Activated CD4-positive, alpha-beta memory T cell treated with anti-CD3 and anti-CD28 coated beads, Interleukin-2, amount 10 ng/mL, durations not matched to agents 7 days and 5 days (primary cell): ENCODE data around the gene C8B. TPM values are rescaled to one million over a fixed set of nuclear protein-coding genes. Genes with fewer than 3 reads are reported as not detected.

ENCODE experiments used
- CTCF ChIA-PET: fragments of 350-600 bp; sonication (Branson Sonifier 250); formaldehyde crosslinking; loops from one replicate; lab custom pipeline; 2021; ENCODE audit warnings: antibody characterized with exemption, inconsistent platforms; lab: Charles Lee
- POLR2A ChIA-PET: fragments of 350-600 bp; sonication (Branson Sonifier 250); formaldehyde crosslinking; loops from one replicate; lab custom pipeline; 2021; ENCODE audit warnings: antibody characterized with exemption; lab: Charles Lee
- DNase-seq: peaks from one replicate; pipeline ENCODE4 v3.0.0-alpha.2; 2020
- H3K27ac Mint-ChIP-seq: one replicate; pipeline ENCODE4 v1.8.0; 2021; ENCODE audit warnings: mild to moderate bottlenecking, mixed read lengths
- H3K27me3 Mint-ChIP-seq: one replicate; pipeline ENCODE4 v1.8.0; 2021; ENCODE audit warnings: mixed read lengths
- H3K36me3 Mint-ChIP-seq: one replicate; pipeline ENCODE4 v1.8.0; 2021; ENCODE audit warnings: low read depth, mixed read lengths
- H3K4me1 Mint-ChIP-seq: one replicate; pipeline ENCODE4 v1.8.0; 2021; ENCODE audit warnings: mixed read lengths
- H3K4me3 Mint-ChIP-seq: one replicate; pipeline ENCODE4 v1.8.0; 2021; ENCODE audit warnings: mild to moderate bottlenecking, mixed read lengths
- H3K9me3 Mint-ChIP-seq: one replicate; pipeline ENCODE4 v1.8.0; 2021; ENCODE audit warnings: mixed read lengths
- total RNA-seq, 2 experiments: library from RNA; stranded (reverse); gene quantifications; one replicate each; pipeline ENCODE4 v1.2.3, GENCODE V29; 2021

The C8B gene
- total RNA-seq, 2 experiments from 2014 or later, result not detected

- Mint-ChIP-seq H3K36me3 (no peaks in the 10 kb centered on the region), H3K27me3 (no peaks in the 10 kb centered on the region), H3K4me1 (no peaks in the 10 kb centered on the region), H3K27ac (no peak overlapping the region), H3K9me3 (no peaks in the 10 kb centered on the region), H3K4me3 (no peak overlapping the region)
- ChIA-PET POLR2A (no interaction called here), CTCF (no interaction called here)
- no peak for DNase-seq
These were observed 624 bp downstream of the C8B start for GRCh38 chr1:56965191-56965590.

GRCh38 chr1:56964349-56965017 lies 1.3 kb downstream of the C8B start:
- ChIA-PET POLR2A (no interaction called here), CTCF (no interaction called here)
- Mint-ChIP-seq H3K36me3 (no peaks in the 10 kb centered on the region), H3K4me1 (no peaks in the 10 kb centered on the region), H3K27ac (no peak overlapping the region), H3K27me3 (no peaks in the 10 kb centered on the region), H3K4me3 (no peak overlapping the region), H3K9me3 (no peaks in the 10 kb centered on the region)
- no peak for DNase-seq

GRCh38 chr1:56963667-56964066 lies 2.1 kb downstream of the C8B start:
- no peaks in the 10 kb centered on the region for H3K9me3 Mint-ChIP-seq
- POLR2A ChIA-PET, result no interaction called here
- H3K36me3 Mint-ChIP-seq, result no peaks in the 10 kb centered on the region
- no peaks in the 10 kb centered on the region for H3K4me1 Mint-ChIP-seq
- no peak overlapping the region for H3K27ac Mint-ChIP-seq
- no peaks in the 10 kb centered on the region for H3K27me3 Mint-ChIP-seq
- DNase-seq, result no peak
- H3K4me3 Mint-ChIP-seq, result no peak overlapping the region
- CTCF ChIA-PET, result no interaction called here

- H3K36me3 Mint-ChIP-seq, result no peaks in the 10 kb centered on the region
- DNase-seq, result no peak
These were observed 4.4 kb downstream of the C8B start for GRCh38 chr1:56961426-56961825.

GRCh38 chr1:56958526-56958925 lies 7.3 kb downstream of the C8B start:
- no peak for DNase-seq
- CTCF ChIA-PET, result no interaction called here
- Mint-ChIP-seq H3K27me3 (no peaks in the 10 kb centered on the region), H3K36me3 (no peaks in the 10 kb centered on the region), H3K4me1 (no peaks in the 10 kb centered on the region), H3K4me3 (no peak overlapping the region), H3K27ac (no peak overlapping the region), H3K9me3 (no peaks in the 10 kb centered on the region)
- POLR2A ChIA-PET, result no interaction called here

More at GRCh38 chr1:56961426-56961825, 4.4 kb downstream of the C8B start:
- ChIA-PET POLR2A (no interaction called here), CTCF (no interaction called here)
- Mint-ChIP-seq H3K4me1 (no peaks in the 10 kb centered on the region), H3K27me3 (no peaks in the 10 kb centered on the region), H3K27ac (no peak overlapping the region), H3K9me3 (no peaks in the 10 kb centered on the region), H3K4me3 (no peak overlapping the region)

GRCh38 chr1:56957931-56958330 lies 7.9 kb downstream of the C8B start:
- no peaks in the 10 kb centered on the region for H3K9me3 Mint-ChIP-seq
- ChIA-PET POLR2A (no interaction called here), CTCF (no interaction called here)
- no peaks in the 10 kb centered on the region for H3K36me3 Mint-ChIP-seq
- no peaks in the 10 kb centered on the region for H3K27me3 Mint-ChIP-seq
- no peak overlapping the region for H3K4me3 Mint-ChIP-seq
- H3K27ac Mint-ChIP-seq, result no peak overlapping the region
- no peak for DNase-seq
- no peaks in the 10 kb centered on the region for H3K4me1 Mint-ChIP-seq

GRCh38 chr1:56954664-56955063 lies 11.2 kb downstream of the C8B start:
- Mint-ChIP-seq H3K9me3 (no peaks in the 10 kb centered on the region), H3K4me3 (no peak overlapping the region), H3K27ac (no peak overlapping the region), H3K36me3 (no peaks in the 10 kb centered on the region), H3K27me3 (no peaks in the 10 kb centered on the region), H3K4me1 (no peaks in the 10 kb centered on the region)
- CTCF ChIA-PET, result no interaction called here
- no peak for DNase-seq
- POLR2A ChIA-PET, result no interaction called here

- H3K27me3 Mint-ChIP-seq, result no peaks in the 10 kb centered on the region
- ChIA-PET POLR2A (no interaction called here), CTCF (no interaction called here)
- no peaks in the 10 kb centered on the region for H3K4me1 Mint-ChIP-seq
- no peak for DNase-seq
- no peaks in the 10 kb centered on the region for H3K36me3 Mint-ChIP-seq
- H3K9me3 Mint-ChIP-seq, result no peaks in the 10 kb centered on the region
- H3K4me3 Mint-ChIP-seq, result no peak overlapping the region
- H3K27ac Mint-ChIP-seq, result no peak overlapping the region
These were observed 12.4 kb downstream of the C8B start for GRCh38 chr1:56953386-56953785.

- H3K4me1 Mint-ChIP-seq, result no peaks in the 10 kb centered on the region
- ChIA-PET POLR2A (no interaction called here), CTCF (no interaction called here)
- no peak for DNase-seq
- no peaks in the 10 kb centered on the region for H3K36me3 Mint-ChIP-seq
- H3K27me3 Mint-ChIP-seq, result no peaks in the 10 kb centered on the region
- no peak overlapping the region for H3K4me3 Mint-ChIP-seq
- H3K9me3 Mint-ChIP-seq, result no peaks in the 10 kb centered on the region
- H3K27ac Mint-ChIP-seq, result no peak overlapping the region
These were observed 13.3 kb downstream of the C8B start for GRCh38 chr1:56952501-56952900.

- Mint-ChIP-seq H3K4me1 (no peaks in the 10 kb centered on the region), H3K27me3 (no peaks in the 10 kb centered on the region), H3K36me3 (no peaks in the 10 kb centered on the region), H3K4me3 (no peak overlapping the region), H3K27ac (no peak overlapping the region), H3K9me3 (no peaks in the 10 kb centered on the region)
- POLR2A ChIA-PET, result no interaction called here
- CTCF ChIA-PET, result no interaction called here
- no peak for DNase-seq
These were observed 17.3 kb downstream of the C8B start for GRCh38 chr1:56948403-56949023.

GRCh38 chr1:56940039-56940438 lies 25.8 kb downstream of the C8B start:
- Mint-ChIP-seq H3K4me1 (no peaks in the 10 kb centered on the region), H3K9me3 (no peaks in the 10 kb centered on the region), H3K27ac (no peak overlapping the region), H3K4me3 (no peak overlapping the region), H3K36me3 (no peaks in the 10 kb centered on the region), H3K27me3 (peaks cover 2% of the 10 kb centered on the region)
- POLR2A ChIA-PET, result no interaction called here
- CTCF ChIA-PET, result no interaction called here
- DNase-seq, result no peak

GRCh38 chr1:56939209-56939608 lies 26.6 kb downstream of the C8B start:
- H3K4me3 Mint-ChIP-seq, result no peak overlapping the region
- peaks cover 2% of the 10 kb centered on the region for H3K27me3 Mint-ChIP-seq
- no peaks in the 10 kb centered on the region for H3K4me1 Mint-ChIP-seq
- ChIA-PET POLR2A (no interaction called here), CTCF (no interaction called here)
- H3K9me3 Mint-ChIP-seq, result no peaks in the 10 kb centered on the region
- no peak for DNase-seq
- H3K27ac Mint-ChIP-seq, result no peak overlapping the region
- H3K36me3 Mint-ChIP-seq, result no peaks in the 10 kb centered on the region

- ChIA-PET CTCF (no interaction called here), POLR2A (no interaction called here)
- H3K27me3 Mint-ChIP-seq, result peaks cover 2% of the 10 kb centered on the region
- H3K27ac Mint-ChIP-seq, result no peak overlapping the region
- no peaks in the 10 kb centered on the region for H3K36me3 Mint-ChIP-seq
- no peaks in the 10 kb centered on the region for H3K4me1 Mint-ChIP-seq
- DNase-seq, result no peak
- H3K9me3 Mint-ChIP-seq, result no peaks in the 10 kb centered on the region
- no peak overlapping the region for H3K4me3 Mint-ChIP-seq
These were observed 27.2 kb downstream of the C8B start for GRCh38 chr1:56938646-56939045.

GRCh38 chr1:56934430-56935060 lies 31.3 kb downstream of the C8B start:
- no peaks in the 10 kb centered on the region for H3K4me1 Mint-ChIP-seq
- CTCF ChIA-PET, result no interaction called here

More at GRCh38 chr1:56934430-56935060, 31.3 kb downstream of the C8B start:
- Mint-ChIP-seq H3K9me3 (no peaks in the 10 kb centered on the region), H3K36me3 (no peaks in the 10 kb centered on the region), H3K27me3 (peaks cover 4% of the 10 kb centered on the region), H3K4me3 (no peak overlapping the region), H3K27ac (no peak overlapping the region)
- no peak for DNase-seq
- POLR2A ChIA-PET, result no interaction called here
